SU-DHL-6 (cell line): Measurements from ENCODE around the gene SIGLEC6.

ENCODE experiments used
- H2AFZ ChIP-seq: fragments of 200-600 bp; sonication (generic); 2 replicates; pipeline ENCODE4 v1.6.1; 2014; ENCODE audit warnings: low read depth, mild to moderate bottlenecking, moderate library complexity, mixed read lengths, antibody characterized with exemption, low read length; ENCODE audit not compliant: severe bottlenecking
- H3F3A ChIP-seq: fragments of 200-600 bp; shearing (Covaris generic); 2 replicates; pipeline ENCODE4 v1.6.0; 2016; ENCODE audit warnings: antibody characterized with exemption, mild to moderate bottlenecking; ENCODE audit not compliant: insufficient read depth
- H3K27ac ChIP-seq: fragments of 200-600 bp; sonication (generic); 2 replicates; pipeline ENCODE4 v1.5.1; 2016; ENCODE audit warnings: low read depth, mild to moderate bottlenecking, low read length, moderate library complexity, mixed read lengths
- H3K27me3 ChIP-seq: fragments of 200-600 bp; sonication (generic), shearing (Covaris generic); 2 replicates; pipeline ENCODE4 v1.6.0; 2014; ENCODE audit warnings: mild to moderate bottlenecking, low read length
- H3K36me3 ChIP-seq: fragments of 200-600 bp; sonication (generic); 2 replicates; pipeline ENCODE4 v1.6.1; 2014; ENCODE audit warnings: mild to moderate bottlenecking, low read length, mixed read lengths
- H3K4me2 ChIP-seq: fragments of 300-600, 200-600 bp; shearing (Covaris generic), sonication (generic); 2 replicates; pipeline ENCODE4 v1.6.0; 2014; ENCODE audit warnings: low read length, low read depth, mild to moderate bottlenecking; ENCODE audit not compliant: poor library complexity, severe bottlenecking
- H3K4me3 ChIP-seq: fragments of 200-600 bp; sonication (generic); 2 replicates; pipeline ENCODE4 v1.5.1; 2014; ENCODE audit warnings: antibody characterized with exemption, low read length, mild to moderate bottlenecking, mixed read lengths; ENCODE audit not compliant: insufficient read depth, poor library complexity, severe bottlenecking
- H3K79me2 ChIP-seq: fragments of 200-600 bp; sonication (generic); 2 replicates; pipeline ENCODE4 v1.6.1; 2014; ENCODE audit warnings: mild to moderate bottlenecking, low read length, moderate library complexity; ENCODE audit not compliant: insufficient read depth
- H3K9ac ChIP-seq: fragments of 200-600 bp; sonication (generic); 2 replicates; pipeline ENCODE4 v1.7.0; 2014; ENCODE audit warnings: mild to moderate bottlenecking, low read length
- H3K9me2 ChIP-seq: fragments of 200-600 bp; sonication (generic); replicated peaks from 2 replicates; pipeline ENCODE4 v1.6.1; 2014; ENCODE audit warnings: low read length; ENCODE audit not compliant: insufficient read depth
- H3K9me3 ChIP-seq: fragments of 200-600 bp; sonication (generic); 2 replicates; pipeline ENCODE4 v1.6.1; 2014; ENCODE audit warnings: low read length, mixed read lengths; ENCODE audit not compliant: insufficient read depth
- H4K20me1 ChIP-seq: fragments of 200-600 bp; sonication (generic); 2 replicates; pipeline ENCODE4 v1.6.1; 2014; ENCODE audit warnings: low read depth, mild to moderate bottlenecking, antibody characterized with exemption, low read length, moderate library complexity, mixed read lengths
- CTCF ChIP-seq: fragments of 200-600 bp; sonication (generic); IDR thresholded peaks from one replicate; pipeline ENCODE4 v1.5.1; 2017; ENCODE audit warnings: antibody characterized with exemption, mild to moderate bottlenecking, low read length, moderate library complexity; ENCODE audit not compliant: insufficient read depth, poor library complexity, severe bottlenecking
- EZH2phosphoT487 ChIP-seq: fragments of 200-600 bp; sonication (generic), shearing (Covaris generic); conservative IDR thresholded peaks from 2 replicates; pipeline ENCODE4 v1.6.1; 2018; ENCODE audit warnings: mild to moderate bottlenecking, antibody characterized with exemption, low read length, moderate library complexity, mixed read lengths

SIGLEC6 gene

GRCh38 chr19:51547397-51548212 is 16.1 kb upstream of the SIGLEC6 start:
- Histone ChIP-seq H3K4me3 (no peak overlapping the region), H4K20me1 (no peaks in the 10 kb centered on the region), H3K27ac (no peak overlapping the region), H2AFZ (no peak overlapping the region), H3K79me2 (no peaks in the 10 kb centered on the region), H3K36me3 (no peaks in the 10 kb centered on the region), H3K9me3 (no peaks in the 10 kb centered on the region), H3K4me2 (no peak overlapping the region), H3K9me2 (no peaks in the 10 kb centered on the region), H3K9ac (no peak overlapping the region), H3K27me3 (no peaks in the 10 kb centered on the region), H3F3A (no peaks in the 10 kb centered on the region)
- TF ChIP-seq EZH2phosphoT487: no peak
- no peak for TF ChIP-seq CTCF

GRCh38 chr19:51546650-51547396 is 15.4 kb upstream of the SIGLEC6 start:
- H3K4me3 ChIP-seq: no peak overlapping the region
- H3F3A ChIP-seq: no peaks in the 10 kb centered on the region
- no peaks in the 10 kb centered on the region for H3K36me3 ChIP-seq
- no peaks in the 10 kb centered on the region for H3K9me2 ChIP-seq
- H3K4me2 ChIP-seq: no peak overlapping the region
- no peak overlapping the region for H3K27ac ChIP-seq
- TF ChIP-seq EZH2phosphoT487 (no peak), CTCF (no peak)
- H4K20me1 ChIP-seq: no peaks in the 10 kb centered on the region
- H3K27me3 ChIP-seq: no peaks in the 10 kb centered on the region
- H3K9me3 ChIP-seq: no peaks in the 10 kb centered on the region
- H3K9ac ChIP-seq: no peak overlapping the region
- H2AFZ ChIP-seq: no peak overlapping the region
- no peaks in the 10 kb centered on the region for H3K79me2 ChIP-seq

- TF ChIP-seq CTCF (no peak), EZH2phosphoT487 (no peak)
- no peak overlapping the region for H2AFZ ChIP-seq
- H4K20me1 ChIP-seq: no peaks in the 10 kb centered on the region
- no peaks in the 10 kb centered on the region for H3K79me2 ChIP-seq
- H3K27ac ChIP-seq: no peak overlapping the region
- H3K9ac ChIP-seq: no peak overlapping the region
- no peaks in the 10 kb centered on the region for H3K27me3 ChIP-seq
- H3K4me3 ChIP-seq: no peak overlapping the region
- no peaks in the 10 kb centered on the region for H3K36me3 ChIP-seq
- no peak overlapping the region for H3K4me2 ChIP-seq
- H3K9me2 ChIP-seq: no peaks in the 10 kb centered on the region
- no peaks in the 10 kb centered on the region for H3K9me3 ChIP-seq
- no peaks in the 10 kb centered on the region for H3F3A ChIP-seq
Observed at GRCh38 chr19:51546107-51546649, 14.7 kb upstream of the SIGLEC6 start.
